GM18858 (cell line): ENCODE data around the gene CPT2.

Experiments used
- ATAC-seq: cut with Tn5 transposase; IDR thresholded peaks from one replicate; pipeline ENCODE4 v1.9.1; 2021; ENCODE audit not compliant: unreplicated experiment

Gene CPT2

DNA sequence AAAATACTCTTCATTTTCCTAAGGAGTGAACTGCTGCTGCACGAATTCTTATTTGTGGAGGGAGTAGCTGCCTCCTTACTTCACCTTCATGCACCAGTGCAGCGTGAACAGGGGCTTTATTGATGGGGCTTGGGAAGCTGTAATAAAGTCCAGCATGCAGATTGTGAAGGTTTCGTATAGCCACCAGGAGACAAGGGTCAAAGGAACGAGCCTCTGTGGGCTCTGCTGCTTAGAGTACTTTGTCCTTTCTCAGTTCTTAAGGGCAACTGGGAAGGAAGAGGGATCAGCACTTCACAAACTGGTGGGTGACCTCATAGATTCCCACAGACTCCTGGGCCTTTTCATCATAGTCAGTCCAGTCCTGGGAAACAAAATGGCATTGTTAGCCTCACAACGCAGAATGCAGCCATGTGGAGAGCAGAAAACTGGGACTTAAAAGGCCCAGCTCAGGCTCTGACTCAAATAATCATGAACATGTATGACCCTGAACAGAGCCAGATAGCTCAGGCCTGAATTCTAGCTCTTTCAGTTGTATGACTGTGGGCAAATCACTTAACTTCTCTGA is 17.8 kb downstream of the CPT2 start:
- ATAC-seq, result no peak

- no peak for ATAC-seq
These were observed 21.6 kb downstream of the CPT2 start for GRCh38 chr1:53218201-53218600.

- ATAC-seq, result no peak
These were observed 23.1 kb downstream of the CPT2 start for GRCh38 chr1:53219711-53220110.

- ATAC-seq, result peak; percentile 90
These were observed 23.7 kb downstream of the CPT2 start, which contains the start of gene CZIB for GRCh38 chr1:53220171-53220961. Gene CZIB (minus strand): TSS chr1:53220634. CDS start chr1:53220575, 59 bp downstream.

- ATAC-seq, result no peak
These were observed 24.3 kb downstream of the CPT2 start for GRCh38 chr1:53220962-53221286.

GRCh38 chr1:53237638-53238037 is 41.0 kb downstream of the CPT2 start:
- ATAC-seq, result no peak

DNA sequence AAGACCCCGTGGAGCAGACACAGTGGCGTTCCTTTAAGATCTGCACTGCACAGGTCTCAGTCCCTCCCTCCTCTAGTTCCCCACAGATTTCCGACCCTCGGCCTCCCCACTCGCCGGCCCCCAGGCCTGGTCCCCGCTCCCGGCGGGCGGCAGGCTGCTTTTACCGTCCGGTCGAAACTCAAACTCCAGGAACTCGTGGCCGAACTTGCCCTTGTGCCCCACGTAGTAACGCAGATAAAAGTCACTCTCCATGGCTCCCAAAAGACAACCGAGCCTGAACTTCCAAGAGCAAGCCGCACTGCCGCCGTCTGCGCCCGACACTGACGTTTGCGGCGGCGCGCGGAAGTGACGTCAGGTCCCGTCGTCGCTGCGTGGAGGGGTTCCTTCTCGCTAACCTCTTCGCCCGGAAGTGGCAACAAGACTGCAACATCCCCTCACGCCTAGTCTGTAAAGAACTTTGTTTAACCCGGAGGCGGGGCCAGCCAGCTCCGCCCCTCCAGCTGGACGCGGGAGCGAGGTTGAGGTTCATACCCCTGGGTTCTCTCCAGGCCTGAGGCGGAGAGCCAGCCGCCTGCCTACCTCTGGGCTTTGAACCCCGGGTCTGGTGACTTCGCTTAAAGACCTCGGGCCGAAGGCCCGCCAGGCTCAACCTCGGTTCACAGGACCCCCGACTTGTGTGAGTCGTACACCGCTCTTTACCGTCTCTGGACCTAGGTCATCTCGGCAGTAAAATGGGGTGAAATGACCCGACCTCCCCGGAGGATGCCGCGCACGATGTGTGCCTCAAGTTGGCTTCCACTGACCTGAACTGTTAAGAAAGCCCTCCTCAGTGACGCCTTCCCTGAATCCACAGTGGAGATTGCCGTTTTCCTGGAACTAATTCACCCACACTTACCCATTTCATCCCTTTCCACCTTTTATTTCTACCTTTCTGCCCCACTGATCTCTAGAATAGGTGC is 41.9 kb downstream of the CPT2 start, which contains the start of gene MAGOH:
TSS of gene MAGOH (minus strand) at position 322 of the 959 bp plus-strand sequence. CDS start at position 252, 70 bp downstream.
- peak; percentile 96 for ATAC-seq

DNA sequence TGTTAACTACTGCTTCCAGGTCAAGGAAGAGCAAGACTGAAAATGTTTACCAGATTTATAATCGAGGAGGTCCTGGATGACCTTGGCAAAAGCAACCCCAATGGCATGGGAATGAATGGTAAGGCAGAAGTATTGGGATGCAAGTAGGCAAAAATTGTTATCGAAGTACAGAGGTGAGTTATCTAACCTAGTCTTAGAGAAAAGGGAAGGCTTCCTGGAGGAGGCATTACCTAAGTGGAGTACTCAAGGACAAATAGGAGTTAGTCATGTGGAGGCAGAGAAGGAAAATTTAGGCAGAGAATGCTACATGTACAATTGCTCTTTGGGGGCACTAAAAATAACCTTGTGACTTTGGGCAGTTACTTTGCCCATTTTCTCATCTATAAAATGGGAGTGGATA is 45.2 kb downstream of the CPT2 start:
- no peak for ATAC-seq

DNA sequence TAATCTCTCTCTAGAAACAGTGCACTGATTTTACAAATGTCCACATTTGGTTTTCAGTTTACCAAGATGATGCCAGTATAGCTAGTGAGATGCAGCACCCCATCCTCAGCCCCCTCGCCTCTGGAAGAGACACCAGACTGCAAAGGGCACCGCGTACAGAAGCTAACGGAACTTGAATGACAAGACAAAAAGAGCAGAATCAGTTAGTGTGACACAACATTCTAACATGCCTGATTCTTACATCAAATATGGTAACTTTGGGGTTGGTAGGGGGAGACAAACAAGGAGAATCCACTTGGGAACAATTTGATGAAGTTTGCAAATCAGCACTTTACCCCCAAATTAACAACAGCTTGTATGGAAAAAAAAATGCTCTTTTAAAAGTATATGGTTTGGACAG is 45.8 kb downstream of the CPT2 start:
- ATAC-seq, result no peak

DNA sequence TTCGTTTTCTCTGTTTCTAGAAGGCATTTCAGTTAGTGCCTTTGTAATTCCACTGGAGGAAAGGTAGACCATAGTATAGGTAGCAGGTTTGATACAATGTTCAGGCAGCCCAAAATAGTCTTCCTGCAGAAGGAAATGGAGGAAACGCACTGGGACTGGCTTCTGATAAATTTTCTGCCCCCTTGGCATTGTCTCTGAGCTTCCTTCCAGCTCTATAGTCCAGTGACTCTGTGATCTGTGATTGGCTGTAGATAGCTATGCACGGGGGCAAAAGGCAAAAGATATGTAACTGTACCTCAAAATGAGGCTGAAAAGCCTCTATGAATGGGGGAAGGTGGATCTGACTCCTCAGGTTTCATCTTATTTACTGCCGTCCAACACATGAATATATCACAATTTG is 47.5 kb downstream of the CPT2 start:
- no peak for ATAC-seq

- no peak for ATAC-seq
These were observed 49.9 kb downstream of the CPT2 start for GRCh38 chr1:53246261-53247134.

GRCh38 chr1:53249706-53250105 is 53.1 kb downstream of the CPT2 start:
- no peak for ATAC-seq

DNA sequence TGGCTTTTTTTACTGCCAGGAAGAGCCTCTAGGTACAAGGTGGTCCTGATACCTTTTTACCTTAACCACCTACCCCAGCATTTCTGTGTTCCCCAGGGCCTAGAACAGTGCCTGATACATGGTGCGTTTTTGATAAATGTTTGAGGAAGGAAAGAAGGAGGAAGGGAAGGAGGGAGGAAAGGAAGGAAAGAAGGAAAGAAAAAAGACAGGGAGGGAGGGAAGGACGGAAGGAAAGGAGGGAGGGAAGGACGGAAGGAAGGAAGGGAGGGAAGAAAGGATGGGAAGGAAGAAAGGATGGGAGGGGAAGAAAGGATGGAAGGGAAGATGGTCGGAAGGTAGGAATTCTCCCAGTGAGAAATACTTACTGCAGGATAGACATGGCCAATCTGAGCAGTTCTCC is 53.7 kb downstream of the CPT2 start:
- ATAC-seq, result no peak

GRCh38 chr1:53254011-53254640 is 57.5 kb downstream of the CPT2 start:
- no peak for ATAC-seq

DNA sequence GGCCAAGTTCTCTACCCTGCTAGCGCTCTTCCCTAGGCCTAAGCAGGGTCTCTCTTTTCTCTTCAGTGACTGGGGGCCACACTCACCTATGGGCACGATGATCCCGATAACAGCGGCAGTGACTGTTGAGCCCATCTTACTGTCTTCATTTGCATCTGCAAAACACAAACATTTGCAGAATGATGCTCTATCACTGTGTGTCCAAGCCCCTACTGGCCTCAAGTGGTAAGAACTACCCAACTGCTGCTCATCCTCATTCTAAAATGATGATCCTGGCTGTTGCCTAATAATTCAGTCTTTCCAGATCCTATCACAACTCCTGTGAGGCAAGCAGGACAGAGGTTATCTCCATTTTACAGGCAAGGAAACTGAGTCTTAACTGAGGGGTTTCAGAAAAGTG is 58.4 kb downstream of the CPT2 start:
- no peak for ATAC-seq

- no peak for ATAC-seq
These were observed 60.2 kb downstream of the CPT2 start for GRCh38 chr1:53256511-53257453.

GRCh38 chr1:53257454-53258081 is 60.9 kb downstream of the CPT2 start:
- ATAC-seq, result no peak

- ATAC-seq, result no peak
These were observed 61.6 kb downstream of the CPT2 start for GRCh38 chr1:53258216-53258615.

DNA sequence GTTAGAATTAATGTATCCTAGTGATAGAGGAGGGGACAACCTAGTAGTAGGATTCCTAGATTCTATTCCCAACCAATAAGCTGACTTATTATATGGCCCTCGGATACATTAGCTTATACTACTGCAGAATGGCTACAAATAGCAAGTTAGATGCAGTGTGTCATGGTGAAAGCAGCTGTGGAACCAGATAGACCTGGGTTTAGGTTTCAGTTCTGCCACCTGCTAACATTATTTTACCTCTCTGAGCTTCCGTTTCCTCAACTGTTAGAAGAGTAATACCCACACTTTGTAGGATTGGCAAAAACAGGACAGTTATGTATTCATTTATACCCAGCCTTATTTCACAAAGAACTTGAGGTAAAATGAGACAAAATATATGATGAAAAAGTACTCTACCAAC is 63.3 kb downstream of the CPT2 start:
- peak; percentile 74 for ATAC-seq
